Hepatic stellate cell (primary cell): ENCODE results near the gene GNB1.

Experiments used
- DNase-seq: peaks from one replicate; pipeline ENCODE4 v3.0.0; 2011; ENCODE audit warnings: low spot score

The GNB1 gene

DNA sequence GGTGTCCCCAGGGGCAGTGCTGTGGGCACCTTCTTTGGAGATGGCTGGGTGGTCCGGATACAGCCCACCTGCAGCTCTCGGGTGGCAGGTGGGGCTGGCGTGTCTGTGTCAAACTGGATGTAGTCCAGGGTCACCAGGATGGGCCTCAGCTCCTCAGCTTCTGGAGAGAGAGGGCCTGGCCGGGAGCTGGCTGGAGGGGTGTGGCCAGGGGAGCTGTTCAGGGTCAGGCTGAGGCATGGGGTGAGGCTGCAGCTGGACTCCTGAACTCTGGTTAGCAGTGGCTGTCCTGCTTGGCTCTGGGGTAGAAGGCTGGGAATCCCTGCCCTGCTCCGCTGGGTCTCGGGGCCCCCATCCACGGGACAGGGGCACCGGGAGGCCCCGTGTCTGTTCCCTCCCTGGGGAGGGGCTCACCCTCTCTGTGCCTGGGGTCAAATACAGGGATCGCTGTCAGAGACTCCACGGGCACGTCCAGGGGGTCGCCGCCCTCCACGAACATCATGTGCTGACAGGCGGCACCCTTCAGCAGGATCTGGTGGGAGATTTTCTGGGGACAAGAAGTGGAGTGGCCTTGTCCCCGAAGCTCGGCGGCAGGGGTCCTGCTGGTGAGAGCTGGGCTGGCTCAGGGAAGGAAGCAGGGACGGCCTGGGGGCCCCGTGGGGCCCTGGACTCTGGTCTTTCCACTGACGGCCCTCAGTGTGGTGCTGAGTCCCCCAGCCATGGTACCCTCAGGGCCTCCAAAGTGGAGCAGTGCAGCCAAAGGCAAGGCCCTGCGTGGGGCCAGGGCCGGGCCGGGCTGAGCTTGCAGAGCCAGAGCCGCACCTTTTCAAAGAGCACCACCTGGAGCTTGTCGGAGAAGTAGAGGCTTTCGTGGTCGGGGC, 32.3 kb upstream of the GNB1 start:
- no peak for DNase-seq

DNA sequence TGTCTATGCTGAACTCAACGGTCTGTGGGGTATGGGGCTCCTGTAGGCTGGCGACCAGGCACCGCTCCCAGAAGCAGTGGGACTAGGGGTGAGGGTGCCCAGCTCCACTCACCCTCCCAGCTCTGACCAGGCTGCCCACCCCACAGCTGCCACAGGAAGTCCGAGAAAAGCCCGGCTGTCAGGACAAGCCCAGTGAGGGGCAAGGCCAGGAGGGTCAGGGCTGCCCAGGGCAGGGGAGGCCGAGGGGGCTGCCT, 31.7 kb upstream of the GNB1 start:
- DNase-seq: no peak

DNA sequence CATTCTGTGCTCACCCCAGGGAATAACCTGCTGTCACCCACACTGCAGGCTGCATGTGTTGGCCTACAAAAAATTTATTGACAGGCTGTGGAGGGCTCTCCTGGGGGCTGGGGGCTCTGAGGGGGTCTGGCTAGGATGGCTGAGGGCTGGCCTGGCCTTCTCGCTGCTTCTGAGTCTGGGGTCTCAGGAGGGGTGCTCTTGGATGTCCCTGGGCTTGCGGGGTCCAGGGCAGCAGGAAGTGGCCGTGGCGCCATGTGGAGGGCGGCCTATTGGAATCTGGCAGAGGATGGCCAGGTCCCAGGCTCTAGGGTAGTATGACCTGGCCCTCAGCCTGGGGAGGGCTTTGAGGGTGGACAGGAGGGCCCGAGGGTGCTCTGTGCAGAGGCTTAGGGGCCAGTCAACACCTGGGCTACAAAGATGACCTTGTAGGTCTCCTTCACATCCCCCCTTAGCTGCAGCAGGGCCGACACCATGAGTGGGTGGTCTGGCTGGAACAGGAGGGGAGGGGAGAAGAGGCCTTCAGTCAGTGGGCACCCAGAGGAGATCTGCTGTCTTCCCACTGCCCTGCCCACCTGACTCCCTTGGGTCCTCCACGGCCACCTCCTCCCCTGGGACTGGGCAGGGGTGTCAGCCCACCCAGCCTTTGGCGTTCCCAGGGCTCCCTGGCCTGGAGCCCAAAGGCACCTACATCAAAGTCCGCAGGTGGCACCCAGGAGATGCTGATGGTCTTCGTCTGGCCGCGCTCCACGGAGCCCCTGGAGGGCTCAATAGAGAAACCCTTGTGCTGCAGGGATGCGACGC, 31.2 kb upstream of the GNB1 start:
- no peak for DNase-seq

DNA sequence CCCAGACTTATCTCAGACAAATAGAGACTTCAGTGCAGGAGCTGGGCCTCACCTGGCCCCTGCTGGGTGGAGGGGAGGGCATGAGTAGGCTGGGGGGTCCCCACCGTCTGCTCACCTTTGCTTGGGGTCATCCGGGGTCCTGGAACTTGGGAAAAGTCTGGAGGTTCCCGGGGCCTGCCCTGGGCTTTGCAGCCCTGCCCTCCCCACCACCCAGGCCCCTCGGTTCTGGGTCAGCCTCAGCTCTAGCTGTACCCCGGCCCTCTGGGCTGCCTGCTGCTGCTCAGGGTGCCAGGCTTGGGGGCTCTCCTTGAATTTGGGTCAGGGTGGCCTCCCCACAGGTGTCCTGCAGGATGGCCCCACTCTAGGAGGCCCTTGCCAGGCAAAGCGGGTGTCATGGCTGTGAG, 30.6 kb upstream of the GNB1 start:
- no peak for DNase-seq

DNA sequence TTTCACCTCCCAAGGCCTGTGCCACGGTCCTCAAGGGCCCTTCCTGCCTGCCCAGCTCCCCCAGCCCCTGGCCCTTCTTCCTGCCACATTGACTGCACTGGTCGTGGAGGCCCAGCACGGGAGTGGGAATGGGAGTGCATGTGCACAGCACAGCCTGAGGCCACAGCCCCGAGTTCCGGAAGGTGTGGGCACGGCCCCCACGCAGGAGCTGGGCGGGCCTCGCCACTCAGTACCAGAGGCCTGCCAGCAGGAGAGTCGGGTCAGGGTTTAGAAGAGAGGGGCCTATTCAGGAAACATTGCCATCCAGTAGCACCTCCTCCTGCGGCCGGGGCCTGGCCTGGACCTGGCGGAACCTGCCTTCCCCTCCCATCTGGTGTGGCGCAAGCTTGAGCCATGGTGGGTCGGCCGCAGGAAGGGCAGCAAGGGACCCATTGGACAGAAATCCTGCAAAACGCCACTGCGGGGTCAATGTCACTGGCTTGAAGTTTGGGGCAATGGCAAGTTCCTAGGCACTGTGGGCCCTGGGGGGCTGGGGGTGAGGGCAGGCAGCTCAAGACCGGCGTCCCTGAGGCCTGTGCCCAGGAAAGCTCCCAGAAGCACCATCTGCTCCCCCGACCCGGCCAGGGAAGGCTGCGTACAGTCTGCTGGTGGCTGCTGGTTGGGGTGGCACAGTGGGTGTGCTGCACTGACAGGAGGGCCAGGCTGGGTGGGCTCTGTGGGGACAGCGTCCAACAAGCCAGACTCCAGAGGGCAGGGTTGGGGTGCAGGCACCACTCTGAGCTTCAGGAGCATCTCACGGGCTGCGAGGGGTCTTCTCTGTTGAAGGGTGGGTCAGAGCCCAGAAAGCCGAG, 29.9 kb upstream of the GNB1 start:
- no peak for DNase-seq

DNA sequence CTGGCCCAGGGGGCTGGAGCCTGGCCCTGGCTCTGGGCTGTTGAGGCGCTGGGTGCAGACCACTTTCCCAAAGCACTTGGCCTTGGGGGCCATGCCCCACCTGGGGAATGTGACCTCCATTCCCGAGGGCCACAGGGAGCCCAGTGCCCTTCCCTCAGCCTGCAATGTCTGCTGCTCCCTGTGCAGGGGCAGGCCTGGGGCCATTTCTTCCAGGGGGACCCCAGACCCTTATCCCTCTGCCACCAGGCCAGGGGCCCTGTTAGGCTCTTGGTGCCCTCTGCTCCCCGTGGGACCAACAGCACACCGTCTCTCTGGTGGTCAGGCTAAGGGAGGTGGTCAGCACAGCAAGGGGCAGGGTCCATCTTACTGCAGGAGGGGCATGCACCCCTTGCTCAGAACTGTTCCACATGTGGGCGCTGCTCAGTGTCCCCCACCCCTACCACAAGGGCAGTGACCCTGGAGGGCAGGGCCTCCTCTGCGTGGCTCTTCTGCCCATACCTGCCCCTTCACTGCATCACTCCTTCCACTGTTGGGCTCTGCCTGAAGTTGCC, 29.2 kb upstream of the GNB1 start:
- DNase-seq: no peak

DNA sequence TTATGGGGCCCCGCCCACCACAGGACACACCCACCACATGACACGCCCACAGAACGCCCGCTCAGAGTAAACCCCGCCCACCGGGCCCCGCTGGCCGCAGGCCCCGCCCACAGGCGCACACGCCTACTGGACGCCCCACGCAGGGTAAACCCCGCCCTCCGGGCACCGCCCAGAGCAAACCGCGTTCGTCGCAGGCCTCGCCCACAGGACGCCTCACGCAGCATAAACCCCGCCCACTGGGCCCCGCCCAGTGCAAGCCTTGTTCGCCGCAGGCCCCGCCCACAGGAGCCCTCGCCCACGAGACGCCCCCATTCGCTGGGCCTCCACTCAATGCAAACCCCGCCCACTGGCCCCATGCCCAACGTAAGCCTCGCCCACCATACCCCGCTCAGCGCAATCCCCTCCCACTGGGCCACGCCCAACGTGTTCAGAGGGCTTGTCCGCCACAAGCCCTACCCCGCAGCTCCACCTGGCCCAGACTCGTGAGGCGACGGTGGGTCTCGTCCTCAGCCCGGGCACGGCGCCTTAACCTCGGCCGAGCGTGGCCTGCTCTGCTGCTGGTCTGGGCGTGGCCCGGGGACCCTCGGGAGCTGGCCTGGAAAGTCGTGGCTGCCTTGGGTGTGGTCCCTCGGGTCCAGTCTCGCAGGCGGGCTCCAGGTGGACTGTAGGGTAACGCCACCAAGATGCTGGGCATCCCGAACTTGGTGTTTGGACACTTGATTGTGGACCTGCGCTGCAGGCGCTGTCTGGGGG, 28.6 kb upstream of the GNB1 start:
- DNase-seq: peak; percentile 100

DNA sequence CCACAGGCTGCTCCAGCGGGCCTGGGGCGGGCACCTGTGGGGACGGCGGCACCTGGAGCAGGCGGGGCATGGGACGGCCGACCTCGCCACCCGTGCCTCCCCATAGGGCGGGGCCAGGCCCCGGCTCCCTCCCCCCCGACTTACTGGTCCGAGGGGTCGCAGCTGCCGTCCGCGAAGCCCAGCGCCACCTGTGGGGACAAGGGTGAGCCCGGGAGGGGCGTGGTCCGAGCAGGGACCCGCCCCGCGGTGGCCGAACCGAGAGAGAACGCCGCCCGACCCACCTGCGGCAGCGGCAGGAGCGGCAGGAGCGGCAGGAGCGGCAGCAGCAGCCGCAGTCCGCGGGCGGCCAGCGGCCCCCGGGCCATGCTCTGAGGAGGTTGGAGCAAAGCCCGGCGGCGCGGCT, 28.0 kb upstream of the GNB1 start, which contains the start of gene TMEM52:
TSS of gene TMEM52 (minus strand) at position 379 of the 403 bp plus-strand sequence. CDS start at position 365, 14 bp downstream.
- no peak for DNase-seq

DNA sequence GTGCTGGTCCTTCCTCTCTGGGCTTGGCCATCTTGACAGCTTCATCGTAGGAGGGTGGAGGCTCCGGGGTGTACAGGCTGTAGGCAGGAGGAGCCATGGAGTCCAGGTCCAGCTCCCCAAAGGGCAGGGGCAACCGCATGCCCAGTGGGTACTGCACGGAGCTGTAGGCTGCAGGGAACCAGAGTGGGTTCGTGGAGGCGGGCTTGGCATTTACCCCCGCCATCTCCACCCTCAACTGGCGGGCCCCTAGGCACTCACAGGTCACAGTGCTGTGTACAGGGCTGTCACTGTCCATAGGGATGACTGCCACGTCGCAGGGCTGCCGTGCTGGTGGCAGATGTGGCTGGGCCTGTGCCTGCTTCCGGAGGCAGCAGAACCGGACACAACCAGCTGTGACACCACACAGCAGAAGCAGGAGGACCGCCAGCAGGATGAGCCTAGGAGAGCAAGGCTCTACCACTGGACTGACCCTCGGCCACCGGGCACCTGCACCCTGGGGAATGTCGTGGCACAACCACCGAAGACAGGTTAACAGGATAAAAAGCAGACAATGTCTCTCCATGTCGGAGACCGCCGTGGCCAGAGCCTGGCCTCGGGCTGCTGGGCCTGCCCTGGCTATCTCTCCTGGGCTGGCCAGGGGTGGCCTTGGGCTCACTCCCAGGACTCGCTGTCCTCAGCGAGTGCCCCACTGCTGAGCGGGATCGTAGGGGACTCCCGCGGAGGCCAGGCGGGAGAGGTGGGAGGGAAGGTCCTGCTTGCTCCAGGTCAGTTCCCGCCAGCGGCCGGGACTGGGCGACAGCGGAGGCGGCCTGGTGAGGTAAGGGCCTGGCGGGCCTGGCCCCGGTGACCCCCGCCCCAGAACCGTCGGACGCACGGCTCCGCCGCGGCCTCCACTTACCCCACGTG, 27.4 kb upstream of the GNB1 start:
- DNase-seq: no peak

DNA sequence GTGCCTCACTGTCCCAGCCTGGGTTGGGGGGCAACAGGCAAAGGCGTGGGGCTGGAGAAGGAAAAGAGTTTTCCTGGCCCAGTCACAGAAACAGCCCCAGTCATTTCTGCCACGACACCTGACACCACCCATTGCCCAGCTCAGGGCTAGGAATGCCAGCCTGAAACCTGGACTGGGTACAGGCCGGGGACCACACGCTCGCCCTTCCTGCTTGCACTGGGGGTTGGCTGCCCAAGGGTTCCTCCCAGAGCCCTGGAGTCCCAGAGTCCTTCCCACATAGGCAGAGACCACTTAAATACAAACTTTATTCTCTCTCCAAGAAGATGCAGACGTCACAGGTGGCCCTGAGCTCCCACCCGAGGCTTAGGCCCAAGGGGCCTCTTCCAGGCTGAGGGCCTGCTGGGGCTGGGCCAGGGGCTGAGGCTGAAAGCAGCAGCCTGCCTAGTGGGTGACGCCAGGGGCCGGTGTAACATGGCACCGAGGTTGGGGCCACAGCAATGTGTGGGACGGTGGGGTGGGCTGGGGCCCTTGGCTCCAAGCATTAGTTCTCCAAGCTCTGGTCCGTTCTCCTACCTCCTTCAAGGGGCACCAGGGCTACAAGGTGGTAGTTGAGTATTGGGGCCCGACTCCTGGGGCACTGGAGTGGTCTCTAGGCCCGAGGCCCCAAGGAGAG, 26.6 kb upstream of the GNB1 start:
- no peak for DNase-seq

DNA sequence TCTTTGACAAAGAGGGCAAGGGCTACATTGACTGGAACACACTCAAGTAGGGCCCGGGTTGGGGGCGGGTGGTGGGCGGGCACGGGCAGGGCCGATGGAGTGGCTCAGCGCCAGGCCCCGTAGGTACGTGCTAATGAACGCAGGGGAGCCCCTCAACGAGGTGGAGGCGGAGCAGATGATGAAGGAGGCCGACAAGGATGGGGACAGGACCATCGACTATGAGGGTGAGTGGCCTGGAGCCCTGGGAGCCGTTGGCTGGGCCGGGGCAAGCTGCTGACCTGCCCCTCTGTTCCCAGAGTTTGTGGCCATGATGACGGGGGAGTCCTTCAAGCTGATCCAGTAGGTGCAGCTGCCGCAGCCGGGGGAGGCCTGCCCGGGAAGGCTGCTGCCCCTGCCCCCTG, 26.0 kb upstream of the GNB1 start:
- no peak for DNase-seq

DNA sequence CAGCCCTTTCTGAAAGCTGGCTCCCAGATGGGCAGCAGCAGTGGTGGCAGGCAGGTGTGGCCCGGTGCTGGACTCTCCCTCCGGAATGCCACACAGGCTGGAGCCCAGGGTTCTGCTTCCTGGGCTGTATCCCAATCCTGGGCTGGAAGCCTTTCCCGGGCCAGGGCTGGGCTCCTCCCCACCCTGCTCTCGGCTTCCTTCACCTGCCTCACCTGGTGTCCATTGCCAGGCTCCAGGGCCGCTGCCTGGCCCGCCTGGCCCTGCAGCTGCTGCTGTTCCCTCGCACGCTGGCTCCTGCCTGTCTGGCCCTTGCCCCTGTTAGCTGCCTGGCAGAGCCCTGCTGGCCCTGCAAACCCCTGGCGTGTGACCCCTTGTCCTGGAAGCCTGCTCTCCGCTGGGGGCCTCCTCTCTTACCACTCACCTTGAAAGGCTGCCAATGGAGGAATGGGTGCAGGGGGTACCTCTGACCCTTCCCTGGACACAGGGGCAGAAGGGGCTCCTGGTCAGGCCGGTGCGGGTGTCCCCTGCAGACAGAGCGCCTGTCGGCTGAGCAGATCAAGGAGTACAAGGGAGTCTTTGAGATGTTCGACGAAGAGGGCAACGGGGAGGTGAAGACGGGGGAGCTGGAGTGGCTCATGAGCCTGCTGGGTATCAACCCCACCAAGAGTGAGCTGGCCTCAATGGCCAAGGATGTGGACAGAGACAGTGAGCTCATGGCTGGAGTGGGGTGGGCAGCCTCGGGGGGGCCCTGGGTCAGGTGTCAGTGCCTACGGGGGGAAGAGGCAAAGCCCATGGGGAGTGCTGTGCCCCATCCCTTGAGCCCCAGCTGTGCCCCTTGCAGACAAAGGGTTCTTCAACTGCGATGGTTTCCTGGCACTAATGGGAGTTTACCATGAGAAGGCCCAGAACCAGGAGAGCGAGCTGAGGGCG, 25.3 kb upstream of the GNB1 start:
- DNase-seq: no peak

DNA sequence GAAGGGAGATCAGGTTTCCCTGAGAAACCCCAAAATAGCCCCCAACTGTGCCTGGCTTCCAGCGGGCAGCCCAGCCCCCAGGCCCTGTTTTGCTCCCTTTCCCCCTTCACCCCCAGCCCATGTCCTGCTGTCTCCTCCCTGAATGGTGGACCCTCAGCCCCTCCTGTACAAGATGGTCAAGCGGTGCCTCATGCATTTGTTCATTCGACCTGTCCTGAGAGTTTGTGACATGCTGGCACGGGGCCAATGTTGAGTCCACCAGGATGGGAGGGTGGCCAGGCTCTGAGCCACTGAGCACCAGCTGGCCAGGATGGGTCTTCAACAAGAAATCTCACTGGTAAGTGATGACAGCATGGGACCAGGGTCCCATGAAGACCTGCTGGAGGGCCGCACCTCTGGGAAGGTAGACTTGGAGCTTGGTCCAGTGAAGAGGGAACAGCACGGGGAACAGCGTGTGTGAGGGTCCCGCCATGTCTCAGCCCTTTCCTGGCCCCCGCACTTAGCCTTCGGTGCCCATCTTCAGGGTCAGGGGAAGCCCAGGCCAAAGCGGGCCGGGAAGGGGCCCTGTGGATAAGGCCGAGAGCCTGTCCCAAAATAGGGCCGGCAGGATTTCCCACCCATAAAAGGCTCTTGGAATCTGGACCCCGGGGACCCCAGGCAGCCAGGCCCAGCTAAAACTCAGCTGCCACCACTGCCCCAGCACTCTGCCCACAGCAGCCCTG, 24.2 kb upstream of the GNB1 start, which contains the start of gene CALML6:
TSS of gene CALML6 (plus strand) at position 290 of the 722 bp plus-strand sequence. CDS start at position 311, 21 bp downstream.
- no peak for DNase-seq

DNA sequence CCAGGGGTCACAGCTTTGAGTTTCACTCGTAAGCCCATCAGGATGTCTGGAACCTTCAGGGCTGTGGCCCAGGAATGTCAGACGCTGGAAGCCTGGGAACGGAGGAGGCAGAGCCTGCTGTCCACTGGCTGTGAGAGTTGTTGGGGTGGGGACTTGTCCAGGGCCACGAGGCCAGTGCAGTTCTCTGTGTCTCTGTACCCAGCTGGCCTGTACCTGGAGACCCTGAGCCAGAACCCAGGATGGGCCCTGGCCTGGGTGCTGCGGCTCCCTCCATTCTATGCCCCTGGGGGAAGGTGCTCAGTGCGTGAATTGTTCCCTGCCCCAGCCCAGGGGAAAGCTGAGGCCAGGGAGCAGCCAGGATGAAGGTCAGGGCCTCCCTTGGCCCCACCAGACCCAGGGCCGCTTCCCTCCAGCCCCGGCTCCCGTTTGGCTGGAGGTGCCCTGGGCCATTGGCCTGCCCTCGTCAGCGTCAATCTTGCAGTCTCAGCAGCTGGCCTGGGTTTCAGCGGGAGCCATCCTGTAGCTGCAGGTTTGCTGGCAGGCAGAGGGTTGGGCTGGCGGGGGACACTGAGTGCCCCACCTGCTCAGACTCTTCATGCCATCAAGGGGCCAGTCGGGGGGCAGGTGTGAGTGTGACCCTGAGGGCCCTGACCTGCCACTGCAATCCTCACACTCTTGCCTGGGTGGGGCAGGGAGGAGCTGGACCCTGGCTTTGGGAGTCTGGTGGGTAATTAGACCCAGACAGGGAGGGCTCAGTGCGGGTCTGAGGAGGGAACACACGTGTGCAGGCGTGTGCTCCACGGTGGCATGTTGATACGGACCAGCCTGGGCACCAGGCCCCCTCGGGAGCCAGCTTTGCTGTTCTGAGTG, 23.4 kb upstream of the GNB1 start:
- no peak for DNase-seq

DNA sequence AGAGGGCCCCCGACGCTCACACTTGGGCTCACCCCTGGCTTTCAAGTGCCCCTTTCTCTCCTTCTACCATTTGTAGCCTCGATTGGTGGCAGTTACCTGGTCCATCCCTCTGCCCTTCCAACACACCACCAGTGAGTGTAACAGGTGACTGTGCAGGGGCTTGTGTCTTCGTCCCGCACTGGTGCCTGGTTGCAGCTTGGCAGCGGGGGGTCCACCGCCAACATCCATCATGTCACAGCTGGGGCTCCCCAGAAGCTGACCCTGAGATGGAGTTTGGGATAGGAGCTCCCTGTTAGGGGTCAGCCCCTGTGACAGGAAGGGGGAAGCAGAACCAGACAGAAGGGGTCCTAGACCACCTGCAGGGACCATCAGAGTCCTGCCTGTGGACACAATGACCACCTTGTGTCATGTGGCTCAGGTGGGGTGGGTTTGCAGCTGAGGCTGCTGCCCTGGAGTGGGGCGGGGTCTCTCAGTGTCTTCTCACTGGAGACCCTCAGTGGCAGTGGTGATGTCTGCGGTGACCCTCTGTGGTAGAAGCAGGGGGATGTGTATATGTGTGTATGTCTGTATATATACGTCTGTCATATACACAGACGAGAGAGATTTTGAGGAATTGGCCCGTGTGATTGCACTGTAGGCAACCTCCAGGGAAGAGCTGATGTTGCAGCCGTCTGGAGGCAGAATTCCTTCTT, 20.6 kb upstream of the GNB1 start:
- DNase-seq: no peak

DNA sequence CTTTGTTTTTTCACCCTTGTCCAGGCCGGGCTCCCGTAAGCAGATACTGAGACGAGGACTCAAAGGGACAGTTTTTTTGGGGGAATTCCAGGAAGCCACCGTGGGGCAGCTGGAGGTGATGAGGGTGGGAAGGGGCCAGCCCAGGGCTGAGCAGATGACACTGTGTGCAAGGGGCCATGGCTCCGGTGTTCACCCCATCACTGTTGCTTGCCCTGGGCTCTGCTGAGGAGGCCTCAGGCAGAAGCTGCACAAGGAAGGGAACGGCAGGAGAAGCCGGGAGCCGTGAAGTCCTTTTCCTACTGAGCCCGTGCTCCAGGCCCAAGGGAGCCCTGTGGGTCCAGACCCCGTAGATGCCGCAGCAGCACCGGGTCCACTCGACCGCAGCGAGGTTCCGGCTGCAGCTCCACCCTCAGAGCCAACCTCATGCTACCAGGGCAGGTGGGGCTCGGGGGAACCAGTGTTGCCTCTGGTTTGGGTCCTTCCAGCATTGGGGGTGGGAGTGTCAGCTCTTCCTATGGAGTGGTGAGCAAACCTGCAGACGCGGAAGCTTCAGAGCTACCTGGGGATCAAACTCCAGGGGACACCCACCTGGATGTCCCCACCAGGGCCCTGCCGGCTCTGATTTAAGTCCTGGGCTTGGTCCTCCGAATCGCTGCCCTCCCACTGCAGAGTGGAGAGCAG, 19.9 kb upstream of the GNB1 start:
- no peak for DNase-seq
